ENCODE data around the gene VWA8. TPM values are rescaled to one million over a fixed set of nuclear protein-coding genes. Genes with fewer than 3 reads are reported as not detected.
"Not testable (repeated sequence)": the region's sequence is repeated elsewhere in the genome, so short reads cannot be mapped to it uniquely, and the experiment has no call there.

VWA8 gene
- total RNA-seq, 2 experiments from 2014 or later = 26.3 to 27.5 TPM

GRCh38 chr13:41812851-41813250 is 148.1 kb downstream of the VWA8 start:
- DNase-seq (no peak), ATAC-seq (no peak)
- Mint-ChIP-seq H3K27ac (peak overlapping the region; percentile 73), H3K4me3 (no peak overlapping the region), H3K9me3 (peaks cover 1% of the 10 kb centered on the region), H3K27me3 (no peaks in the 10 kb centered on the region), H3K36me3 (ENCODE audit: low read depth) (peaks cover 53% of the 10 kb centered on the region), H3K4me1 (ENCODE audit: low read depth) (peaks cover 24% of the 10 kb centered on the region)
- CTCF ChIA-PET = interaction anchor here (0.8 kb wide), 1 partner anchor 29 kb away, joined by 3 read pairs; no protein-coding TSS in a partner anchor
- intact Hi-C loops (cut with micrococcal nuclease) = no loop called here
- no peak for TF ChIP-seq CTCF (IDR thresholded peaks at IDR 0.05)
- POLR2A ChIA-PET = no interaction called here

- ChIA-PET POLR2A (no interaction called here), CTCF (interaction anchor here (0.8 kb wide), 1 partner anchor 28 kb away, joined by 3 read pairs; no protein-coding TSS in a partner anchor)
- no peak for ATAC-seq
- Mint-ChIP-seq H3K9me3 (peaks cover 1% of the 10 kb centered on the region), H3K27me3 (no peaks in the 10 kb centered on the region), H3K4me3 (no peak overlapping the region), H3K36me3 (ENCODE audit: low read depth) (peaks cover 56% of the 10 kb centered on the region), H3K4me1 (ENCODE audit: low read depth) (peaks cover 24% of the 10 kb centered on the region), H3K27ac (peak overlapping the region; percentile 16)
- intact Hi-C loops (cut with micrococcal nuclease) = no loop called here
- TF ChIP-seq CTCF (IDR thresholded peaks at IDR 0.05) = no peak
- DNase-seq = no peak
These were observed 148.7 kb downstream of the VWA8 start for GRCh38 chr13:41812237-41812636.

- intact Hi-C loops (cut with micrococcal nuclease) = no loop called here
- DNase-seq = no peak
- TF ChIP-seq CTCF (IDR thresholded peaks at IDR 0.05) = no peak
- Mint-ChIP-seq H3K27me3 (no peaks in the 10 kb centered on the region), H3K9me3 (peaks cover 1% of the 10 kb centered on the region), H3K36me3 (ENCODE audit: low read depth) (peaks cover 57% of the 10 kb centered on the region), H3K27ac (no peak overlapping the region), H3K4me1 (ENCODE audit: low read depth) (peaks cover 24% of the 10 kb centered on the region), H3K4me3 (no peak overlapping the region)
- ATAC-seq = no peak
- POLR2A ChIA-PET = no interaction called here
- CTCF ChIA-PET = interaction anchor here (0.6 kb wide), 1 partner anchor 43 kb away, joined by 3 read pairs; no protein-coding TSS in a partner anchor
These were observed 149.3 kb downstream of the VWA8 start for GRCh38 chr13:41811588-41812021.

GRCh38 chr13:41809962-41810361 is 150.9 kb downstream of the VWA8 start:
- no peak overlapping the region for H3K27ac Mint-ChIP-seq
- TF ChIP-seq CTCF (IDR thresholded peaks at IDR 0.05) = no peak
- CTCF ChIA-PET = no interaction called here

GRCh38 chr13:41803445-41803735 is 157.5 kb downstream of the VWA8 start:
- intact Hi-C loops (cut with micrococcal nuclease); CTCF ChIA-PET; H3K27me3 Mint-ChIP-seq; POLR2A ChIA-PET; H3K4me3 Mint-ChIP-seq: not testable (repeated sequence)
- H3K9me3 Mint-ChIP-seq = peaks cover 13% of the 10 kb centered on the region
- peaks cover 19% of the 10 kb centered on the region for H3K4me1 Mint-ChIP-seq (ENCODE audit: low read depth)
- peak overlapping the region; percentile 69 for H3K27ac Mint-ChIP-seq
- H3K36me3 Mint-ChIP-seq (ENCODE audit: low read depth) = peaks cover 63% of the 10 kb centered on the region
- DNase-seq = peak; percentile 45
- ATAC-seq = peak; percentile 20

More at GRCh38 chr13:41809962-41810361, 150.9 kb downstream of the VWA8 start:
- ATAC-seq (no peak), DNase-seq (no peak)
- intact Hi-C loops (cut with micrococcal nuclease) = no loop called here
- Mint-ChIP-seq H3K27me3 (no peaks in the 10 kb centered on the region), H3K9me3 (peaks cover 1% of the 10 kb centered on the region), H3K4me3 (no peak overlapping the region), H3K36me3 (ENCODE audit: low read depth) (peaks cover 58% of the 10 kb centered on the region), H3K4me1 (ENCODE audit: low read depth) (peaks cover 24% of the 10 kb centered on the region)
- POLR2A ChIA-PET = no interaction called here

All from activated CD8-positive, alpha-beta T cell treated with anti-CD3 and anti-CD28 coated beads for 36 hours (primary cell).